ENCODE results near the gene MUC2. TPM values are rescaled to one million over a fixed set of nuclear protein-coding genes. Genes with fewer than 3 reads are reported as not detected.

The MUC2 gene
- total and polyA plus RNA-seq, 3 experiments from 2014 or later, result not detected

DNA sequence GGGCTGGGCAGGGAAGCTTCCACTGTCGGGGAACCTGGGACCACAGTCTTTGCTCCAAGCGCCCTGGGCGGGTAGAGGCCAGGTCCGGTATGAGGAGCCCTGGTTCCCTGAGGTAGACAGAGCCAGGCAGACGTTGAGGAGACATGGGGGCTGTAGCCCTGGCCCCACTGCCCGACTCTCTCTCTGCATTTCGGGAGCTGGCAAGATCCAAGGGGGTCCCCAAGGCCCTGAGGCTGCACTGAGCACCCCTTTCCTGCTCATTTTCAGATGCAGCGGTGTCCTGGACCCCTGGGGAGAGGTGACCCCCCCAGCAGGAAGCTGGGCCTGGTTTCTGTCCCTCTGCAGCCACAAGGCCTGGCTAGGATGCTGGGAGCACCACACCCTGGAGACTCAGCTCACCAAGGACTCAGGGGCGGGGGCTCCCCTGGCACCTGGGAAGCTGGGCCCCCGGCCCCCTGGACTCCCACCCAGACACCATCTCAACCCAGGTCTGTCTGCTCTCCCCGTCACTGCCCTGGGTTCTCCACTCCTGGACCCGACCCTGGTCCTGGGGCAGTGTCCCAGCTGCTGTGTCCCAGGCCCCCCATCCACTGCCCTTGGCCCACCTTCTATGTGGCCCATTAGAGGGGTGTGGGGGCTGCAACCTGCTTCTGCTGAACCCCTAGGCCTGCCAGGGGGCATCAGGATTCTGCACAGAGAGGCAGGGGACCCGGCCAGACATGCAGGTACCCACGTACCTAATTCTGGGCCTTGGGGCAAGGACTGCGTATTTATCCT is 23.1 kb upstream of the MUC2 start:
- Histone ChIP-seq H3K27ac (ENCODE audit: low read depth, low read length) (no peak overlapping the region), H3K4me1 (ENCODE audit: insufficient read depth, low read length) (peaks cover 7% of the 10 kb centered on the region), H3K27me3 (ENCODE audit: insufficient read depth, low read length, poor library complexity, severe bottlenecking) (no peaks in the 10 kb centered on the region), H3K36me3 (ENCODE audit: insufficient read depth, low read length) (no peaks in the 10 kb centered on the region), H3K9me3 (ENCODE audit: low read length) (no peaks in the 10 kb centered on the region), H3K4me3 (ENCODE audit: low read length) (no peak overlapping the region)
- H3K9me3 Mint-ChIP-seq, result peaks cover 0 to 2% (median 0%) of the 10 kb centered on the region in 5 donors
- H3K27ac Mint-ChIP-seq, result no peak overlapping the region
- ChIA-PET POLR2A (interaction anchor here (0.5 kb wide), 1 partner anchor 208 kb away, joined by 3 read pairs; no protein-coding TSS in a partner anchor), CTCF (interaction anchor here (0.8 to 5.0 kb wide), 4 partner anchors 9 to 208 kb away, joined by 3 to 48 read pairs (median 6); partner anchors contain the start of genes AP2A2 and TSPAN4)
- DNase-seq, result peak in 1 of 5 donors; percentile 37
- H3K36me3 Mint-ChIP-seq, result no peaks in the 10 kb centered on the region
- no peak overlapping the region for H3K4me3 Mint-ChIP-seq
- H3K4me1 Mint-ChIP-seq, result peaks cover 0 to 4% (median 1%) of the 10 kb centered on the region in 3 donors
- H3K27me3 Mint-ChIP-seq, result peaks cover 7 to 22% of the 10 kb centered on the region in 2 donors

DNA sequence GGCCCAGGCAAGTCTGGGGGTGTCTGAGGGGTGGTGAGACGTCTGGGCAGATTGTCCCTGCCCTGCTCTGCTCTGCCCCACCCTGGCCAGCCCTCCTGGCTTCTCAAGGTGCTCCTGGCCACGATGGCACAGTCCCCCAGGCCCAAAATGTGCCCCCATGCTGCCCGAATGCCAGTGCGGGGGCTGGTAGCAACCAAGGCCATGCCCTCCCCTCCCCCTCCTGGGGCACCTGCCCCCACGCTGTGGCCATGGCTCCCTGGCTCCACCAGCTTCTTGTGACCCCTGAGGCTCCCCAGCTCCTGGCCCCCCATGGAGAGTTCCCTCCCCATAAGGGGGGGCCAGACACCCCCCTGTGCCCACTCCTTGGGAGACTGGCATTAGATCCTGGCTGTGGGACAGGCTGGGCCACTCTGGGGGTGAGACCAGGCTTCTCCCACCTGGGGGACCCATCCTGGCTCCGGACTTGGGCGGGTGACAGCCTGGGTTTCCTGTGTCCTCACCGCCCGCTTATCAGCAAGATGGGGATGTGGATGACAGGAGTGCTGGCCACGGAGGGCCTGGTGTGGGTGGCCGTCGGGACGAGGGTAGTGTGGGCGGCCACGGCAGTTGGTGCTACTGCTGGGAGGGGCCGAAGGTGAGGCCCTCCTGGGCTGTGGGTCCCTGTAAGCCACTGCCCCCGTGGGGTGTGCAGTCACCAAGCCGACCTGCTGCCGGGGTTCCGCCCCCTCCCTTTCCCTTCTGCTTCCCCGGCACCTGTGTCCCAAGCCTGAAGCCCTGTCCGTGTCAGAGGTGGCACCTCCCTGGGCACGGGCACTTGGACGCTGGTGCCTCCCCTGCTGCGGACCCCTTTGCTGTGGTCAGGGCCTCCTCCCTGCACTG is 22.3 kb upstream of the MUC2 start:
- ChIA-PET POLR2A (interaction anchor here (0.5 kb wide), 1 partner anchor 209 kb away, joined by 3 read pairs; no protein-coding TSS in a partner anchor), CTCF (interaction anchor here (1.3 to 5.0 kb wide), 2 partner anchors 127 to 205 kb away, joined by 4 to 48 read pairs; partner anchors contain the start of gene AP2A2)
- peaks cover 0 to 2% (median 0%) of the 10 kb centered on the region in 5 donors for H3K9me3 Mint-ChIP-seq
- H3K27me3 Mint-ChIP-seq, result peaks cover 7 to 20% of the 10 kb centered on the region in 2 donors
- H3K4me1 Mint-ChIP-seq, result peaks cover 0 to 4% (median 1%) of the 10 kb centered on the region in 3 donors
- Histone ChIP-seq H3K27ac (ENCODE audit: low read depth, low read length) (no peak overlapping the region), H3K9me3 (ENCODE audit: low read length) (no peaks in the 10 kb centered on the region), H3K36me3 (ENCODE audit: insufficient read depth, low read length) (no peaks in the 10 kb centered on the region), H3K4me1 (ENCODE audit: insufficient read depth, low read length) (peaks cover 7% of the 10 kb centered on the region), H3K4me3 (ENCODE audit: low read length) (no peak overlapping the region), H3K27me3 (ENCODE audit: insufficient read depth, low read length, poor library complexity, severe bottlenecking) (no peaks in the 10 kb centered on the region)
- H3K4me3 Mint-ChIP-seq, result no peak overlapping the region
- H3K36me3 Mint-ChIP-seq, result no peaks in the 10 kb centered on the region
- H3K27ac Mint-ChIP-seq, result no peak overlapping the region
- peak in 1 of 5 donors; percentile 42 for DNase-seq

DNA sequence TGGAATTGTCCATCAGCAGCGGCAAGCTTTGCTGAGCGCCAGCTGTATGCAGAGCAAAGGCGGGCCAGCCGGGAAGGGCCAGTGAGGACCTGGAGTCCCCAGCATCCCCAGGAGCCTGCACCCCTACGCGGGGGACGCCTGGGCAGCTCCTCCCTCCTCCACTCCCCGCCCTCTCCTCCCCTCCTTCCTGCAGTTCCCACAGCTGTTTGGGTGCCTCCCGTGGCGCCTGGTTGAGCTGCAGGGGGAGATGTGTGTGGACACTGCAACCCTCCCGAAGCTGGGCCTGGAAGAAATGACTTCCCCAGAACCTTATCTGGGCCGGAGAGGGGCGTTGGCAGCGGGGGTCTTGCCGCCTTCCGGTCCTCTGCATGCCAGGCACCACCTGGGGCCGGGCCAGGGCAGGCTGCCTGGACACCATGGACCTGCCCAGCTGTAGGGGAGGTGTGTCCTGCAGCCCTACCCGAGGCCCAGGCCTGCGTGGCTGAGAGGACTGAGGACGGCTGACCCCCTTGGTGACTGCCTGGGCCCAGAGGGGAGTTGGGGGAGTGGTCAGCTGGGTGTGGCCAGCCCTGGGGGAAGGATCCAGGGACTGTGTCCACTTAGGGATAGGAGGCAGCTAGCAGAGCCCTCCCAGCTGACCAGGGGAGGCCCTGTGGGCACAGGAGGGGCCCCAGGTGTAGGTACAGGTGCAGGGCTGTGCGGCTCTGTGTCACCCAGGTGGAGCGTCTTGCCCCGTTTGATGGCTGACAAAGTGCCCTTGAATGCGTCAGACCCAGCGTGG is 21.4 kb upstream of the MUC2 start:
- H3K36me3 ChIP-seq (ENCODE audit: insufficient read depth, low read length), result no peaks in the 10 kb centered on the region
- Mint-ChIP-seq H3K27ac (no peak overlapping the region), H3K4me1 (peaks cover 0 to 4% (median 1%) of the 10 kb centered on the region in 3 donors), H3K27me3 (peaks cover 5 to 27% of the 10 kb centered on the region in 2 donors), H3K4me3 (no peak overlapping the region), H3K36me3 (no peaks in the 10 kb centered on the region), H3K9me3 (peaks cover 0 to 3% (median 0%) of the 10 kb centered on the region in 5 donors)
- peak in 1 of 5 donors; percentile 29 for DNase-seq
- no peaks in the 10 kb centered on the region for H3K27me3 ChIP-seq (ENCODE audit: insufficient read depth, low read length, poor library complexity, severe bottlenecking)
- no peak overlapping the region for H3K27ac ChIP-seq (ENCODE audit: low read depth, low read length)
- H3K4me3 ChIP-seq (ENCODE audit: low read length), result no peak overlapping the region
- H3K9me3 ChIP-seq (ENCODE audit: low read length), result no peaks in the 10 kb centered on the region
- H3K4me1 ChIP-seq (ENCODE audit: insufficient read depth, low read length), result peaks cover 7% of the 10 kb centered on the region
- ChIA-PET POLR2A (no interaction called here), CTCF (interaction anchor here (5.0 kb wide), 1 partner anchor 206 kb away, joined by 48 read pairs; no protein-coding TSS in a partner anchor)

DNA sequence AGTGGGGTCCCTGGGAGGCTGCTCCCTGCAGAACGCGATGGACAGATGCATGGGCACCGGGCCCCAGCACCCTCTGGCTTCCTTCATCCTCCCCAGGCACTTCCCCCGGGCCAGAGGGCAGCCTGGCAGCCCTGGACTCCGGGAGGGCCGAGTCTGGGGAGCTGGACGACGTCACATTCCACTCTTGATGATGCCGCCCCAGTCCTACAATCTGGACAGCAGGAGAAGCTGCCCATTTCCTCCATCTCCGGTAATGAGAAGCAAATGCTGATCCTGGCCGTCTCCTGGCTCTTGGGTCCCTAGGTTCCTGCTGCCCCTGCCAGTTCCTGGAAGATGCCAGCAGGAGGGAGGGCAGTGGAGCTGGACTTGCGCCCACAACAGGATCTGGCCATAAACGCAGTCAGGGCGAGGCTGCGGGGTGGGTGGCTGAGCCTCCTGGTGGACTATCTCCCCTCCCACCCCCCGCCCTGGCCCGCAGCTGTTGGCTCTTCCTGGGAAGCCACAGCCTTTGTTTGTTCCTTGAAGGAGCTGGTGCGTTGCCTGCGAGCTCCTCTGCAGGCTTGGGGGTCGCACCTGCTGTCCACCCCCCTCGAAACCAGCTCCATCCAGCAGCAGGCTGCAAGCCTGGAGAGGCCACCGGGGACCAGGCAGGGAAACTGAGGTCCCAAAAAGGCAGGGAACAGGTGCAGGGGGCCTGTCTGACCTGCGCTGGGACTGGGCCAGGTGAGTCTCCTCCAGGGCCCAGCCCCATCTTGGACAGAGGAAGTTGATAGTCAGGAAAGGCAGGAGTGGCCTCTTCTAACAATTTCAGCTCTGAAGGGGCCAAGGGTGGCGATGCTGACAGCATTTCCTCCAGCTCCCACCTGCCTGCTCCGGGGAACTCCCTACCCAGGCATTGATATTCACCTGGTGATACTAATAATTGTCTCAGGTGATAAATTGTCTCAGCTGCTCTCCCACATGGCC is 20.2 kb upstream of the MUC2 start:
- Histone ChIP-seq H3K27me3 (ENCODE audit: insufficient read depth, low read length, poor library complexity, severe bottlenecking) (no peaks in the 10 kb centered on the region), H3K4me3 (ENCODE audit: low read length) (no peak overlapping the region), H3K4me1 (ENCODE audit: insufficient read depth, low read length) (peaks cover 7% of the 10 kb centered on the region), H3K9me3 (ENCODE audit: low read length) (no peaks in the 10 kb centered on the region), H3K27ac (ENCODE audit: low read depth, low read length) (no peak overlapping the region), H3K36me3 (ENCODE audit: insufficient read depth, low read length) (no peaks in the 10 kb centered on the region)
- no peak overlapping the region for H3K27ac Mint-ChIP-seq
- peak in 1 of 5 donors; percentile 35 for DNase-seq
- H3K27me3 Mint-ChIP-seq, result peaks cover 5 to 21% of the 10 kb centered on the region in 2 donors
- ChIA-PET CTCF (interaction anchor here (5.0 kb wide), 1 partner anchor 207 kb away, joined by 48 read pairs; no protein-coding TSS in a partner anchor), POLR2A (no interaction called here)
- H3K36me3 Mint-ChIP-seq, result no peaks in the 10 kb centered on the region
- peaks cover 0 to 3% (median 0%) of the 10 kb centered on the region in 5 donors for H3K9me3 Mint-ChIP-seq
- peaks cover 0 to 4% (median 1%) of the 10 kb centered on the region in 3 donors for H3K4me1 Mint-ChIP-seq
- no peak overlapping the region for H3K4me3 Mint-ChIP-seq

DNA sequence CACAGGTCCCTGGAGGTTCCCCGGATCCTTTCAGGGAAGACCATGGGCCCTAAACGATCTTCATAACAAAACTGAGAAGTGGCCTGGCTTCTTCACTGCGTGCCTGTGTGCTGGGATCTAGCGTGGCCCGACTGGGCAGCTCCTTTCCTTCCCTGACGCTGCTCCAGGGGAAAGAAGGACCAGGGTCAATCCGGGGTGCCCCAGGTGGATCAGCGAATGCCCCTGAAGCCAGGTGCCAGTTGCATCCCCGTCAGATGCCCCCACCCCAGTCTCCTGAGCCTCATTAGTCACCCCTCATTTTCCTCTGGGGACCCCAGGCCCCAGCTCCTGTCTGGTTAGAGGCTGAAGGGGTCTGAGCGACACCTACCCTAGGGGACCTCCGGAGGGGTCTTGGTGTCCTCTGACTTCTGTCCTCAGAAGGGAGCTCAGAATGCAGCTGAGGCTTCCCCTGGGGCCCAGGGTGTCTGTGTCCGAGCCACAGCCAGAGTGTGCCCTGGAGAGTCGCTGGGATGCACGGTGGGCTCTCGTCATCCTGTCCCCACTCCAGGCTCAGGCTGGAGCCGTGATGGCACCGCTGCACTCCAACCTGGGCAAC is 19.5 kb upstream of the MUC2 start:
- POLR2A ChIA-PET, result no interaction called here

DNA sequence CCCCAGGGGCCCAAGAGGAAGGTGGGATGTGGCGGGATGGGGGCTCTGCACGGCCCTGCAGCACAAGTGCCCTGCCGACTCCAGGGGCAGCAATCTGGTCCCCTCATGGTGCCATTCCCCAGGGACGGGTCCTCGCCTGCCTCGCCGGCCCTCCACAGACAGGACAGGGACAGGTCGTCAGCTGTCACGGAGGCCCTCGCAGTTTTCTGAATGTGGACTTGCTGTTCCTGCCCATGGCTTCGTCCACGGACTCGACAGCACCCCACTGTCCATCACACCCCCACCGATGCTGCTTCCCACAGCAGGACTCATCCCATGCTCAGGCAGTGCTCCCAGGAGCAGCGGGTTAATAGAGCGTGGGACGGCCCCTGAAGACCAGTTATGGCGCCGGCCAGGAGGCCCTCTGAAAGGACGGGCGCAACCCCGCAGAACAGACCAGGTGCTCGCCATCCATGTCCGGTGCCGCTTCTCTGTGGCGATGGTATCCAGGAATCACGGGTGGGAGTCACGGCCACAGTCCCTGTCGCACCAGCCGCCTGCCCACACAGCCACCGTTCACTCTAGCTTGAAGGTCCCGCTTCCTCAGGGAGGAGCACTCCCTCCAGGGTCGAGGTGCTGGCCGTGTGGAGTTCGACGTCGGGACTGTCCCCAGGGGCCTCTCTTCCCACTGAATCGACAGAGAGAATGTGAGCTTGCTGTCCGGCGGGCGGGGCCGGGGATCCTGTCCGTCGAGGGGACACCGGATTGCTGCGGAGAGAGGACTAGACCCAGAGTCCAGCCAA is 18.5 kb upstream of the MUC2 start:
- Histone ChIP-seq H3K27me3 (ENCODE audit: insufficient read depth, low read length, poor library complexity, severe bottlenecking) (no peaks in the 10 kb centered on the region), H3K9me3 (ENCODE audit: low read length) (no peaks in the 10 kb centered on the region), H3K4me3 (ENCODE audit: low read length) (no peak overlapping the region), H3K27ac (ENCODE audit: low read depth, low read length) (no peak overlapping the region), H3K4me1 (ENCODE audit: insufficient read depth, low read length) (peaks cover 2% of the 10 kb centered on the region), H3K36me3 (ENCODE audit: insufficient read depth, low read length) (no peaks in the 10 kb centered on the region)
- Mint-ChIP-seq H3K36me3 (no peaks in the 10 kb centered on the region), H3K27me3 (peaks cover 4 to 21% of the 10 kb centered on the region in 2 donors), H3K4me3 (no peak overlapping the region), H3K27ac (no peak overlapping the region), H3K9me3 (peaks cover 0 to 2% (median 0%) of the 10 kb centered on the region in 5 donors), H3K4me1 (no peaks in the 10 kb centered on the region)
- CTCF ChIA-PET, result no interaction called here
- DNase-seq, result peak in 1 of 5 donors; percentile 38
- POLR2A ChIA-PET, result no interaction called here

More for the DNA sequence above, 19.5 kb upstream of the MUC2 start:
- Mint-ChIP-seq H3K36me3 (no peaks in the 10 kb centered on the region), H3K27ac (no peak overlapping the region), H3K9me3 (peaks cover 0 to 3% (median 0%) of the 10 kb centered on the region in 5 donors), H3K4me3 (no peak overlapping the region), H3K4me1 (peaks cover 0 to 4% (median 1%) of the 10 kb centered on the region in 3 donors), H3K27me3 (peaks cover 5 to 21% of the 10 kb centered on the region in 2 donors)
- H3K4me1 ChIP-seq (ENCODE audit: insufficient read depth, low read length), result peaks cover 7% of the 10 kb centered on the region
- no peaks in the 10 kb centered on the region for H3K36me3 ChIP-seq (ENCODE audit: insufficient read depth, low read length)
- no peaks in the 10 kb centered on the region for H3K27me3 ChIP-seq (ENCODE audit: insufficient read depth, low read length, poor library complexity, severe bottlenecking)
- DNase-seq, result peak in 2 of 5 donors; percentile 0 to 30
- H3K9me3 ChIP-seq (ENCODE audit: low read length), result no peaks in the 10 kb centered on the region
- no peak overlapping the region for H3K27ac ChIP-seq (ENCODE audit: low read depth, low read length)
- CTCF ChIA-PET, result interaction anchor here (5.0 kb wide), 1 partner anchor 208 kb away, joined by 48 read pairs; no protein-coding TSS in a partner anchor
- no peak overlapping the region for H3K4me3 ChIP-seq (ENCODE audit: low read length)

Data from CD8-positive, alpha-beta memory T cell (primary cell).